NCI-H69 (cell line): ENCODE measurements around the gene LSMEM2.
"Not testable (repeated sequence)": the region's sequence is repeated elsewhere in the genome, so short reads cannot be mapped to it uniquely, and the experiment has no call there.

ENCODE experiments used
- DNase-seq: peaks from one replicate; lab custom pipeline; 2025; lab: John Stamatoyannopoulos, UW

Gene LSMEM2

GRCh38 chr3:50298836-50299637 lies 20.1 kb downstream of the LSMEM2 start, which contains the start of the genes HYAL3 and NAA80:
Gene HYAL3 (minus strand): TSS chr3:50299405. CDS start chr3:50295602, 3,803 bp downstream.
Gene NAA80 (minus strand): TSS chr3:50299405. CDS start chr3:50297463, 1,942 bp downstream.
- peak; percentile 97 for DNase-seq

DNA sequence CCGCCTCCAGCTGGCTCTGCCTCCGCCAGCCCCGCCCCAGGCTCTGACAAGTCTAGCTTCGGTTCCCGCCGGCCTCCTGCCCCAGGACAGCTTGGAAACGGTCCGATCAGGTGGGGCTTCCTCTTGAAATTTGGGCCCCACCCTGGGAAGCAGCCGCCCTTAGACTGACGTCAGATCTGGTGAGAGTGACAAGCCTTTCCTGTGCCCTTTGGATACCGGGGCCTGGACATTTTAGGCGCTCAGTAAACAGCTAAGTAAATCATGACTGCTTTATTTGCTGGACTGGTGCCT lies 20.7 kb downstream of the LSMEM2 start:
- DNase-seq = no peak

DNA sequence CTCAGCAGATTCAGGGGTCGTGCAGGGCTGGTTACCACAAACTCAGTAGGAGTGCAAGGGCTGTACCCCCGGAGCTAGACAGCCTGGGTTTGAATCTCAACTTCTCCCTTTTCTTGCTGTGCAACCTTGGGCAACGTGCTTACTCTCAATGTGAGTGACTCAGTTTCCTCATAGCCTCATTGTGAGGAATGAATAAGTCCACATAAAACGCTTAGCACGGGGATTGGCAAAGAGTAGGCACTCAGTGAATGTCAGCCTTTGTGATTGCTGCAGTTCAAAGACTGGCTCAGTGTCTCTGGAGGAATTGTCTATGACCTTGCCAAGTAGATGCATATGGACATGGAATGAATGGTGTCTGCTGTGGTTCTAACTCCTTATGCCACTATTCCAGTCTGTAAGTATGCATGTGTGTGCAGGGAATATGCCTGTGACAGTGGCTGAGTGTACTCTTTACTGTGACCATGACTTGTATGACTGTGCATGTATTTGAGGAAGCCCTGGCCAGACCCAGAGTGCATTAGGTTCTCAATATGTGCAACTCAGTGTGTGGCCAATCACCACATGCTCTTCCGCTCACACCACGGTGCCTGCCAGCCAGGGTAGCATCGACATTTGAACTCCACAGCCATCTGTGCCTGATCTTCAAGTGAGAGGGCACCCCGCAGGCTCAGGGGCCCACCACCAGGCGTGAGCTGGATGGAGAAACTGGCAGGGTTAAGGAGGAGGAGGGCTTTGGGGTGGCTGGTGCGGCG lies 21.2 kb downstream of the LSMEM2 start:
- DNase-seq = no peak

- no peak for DNase-seq
These were observed 21.9 kb downstream of the LSMEM2 start for GRCh38 chr3:50300681-50301254.

DNA sequence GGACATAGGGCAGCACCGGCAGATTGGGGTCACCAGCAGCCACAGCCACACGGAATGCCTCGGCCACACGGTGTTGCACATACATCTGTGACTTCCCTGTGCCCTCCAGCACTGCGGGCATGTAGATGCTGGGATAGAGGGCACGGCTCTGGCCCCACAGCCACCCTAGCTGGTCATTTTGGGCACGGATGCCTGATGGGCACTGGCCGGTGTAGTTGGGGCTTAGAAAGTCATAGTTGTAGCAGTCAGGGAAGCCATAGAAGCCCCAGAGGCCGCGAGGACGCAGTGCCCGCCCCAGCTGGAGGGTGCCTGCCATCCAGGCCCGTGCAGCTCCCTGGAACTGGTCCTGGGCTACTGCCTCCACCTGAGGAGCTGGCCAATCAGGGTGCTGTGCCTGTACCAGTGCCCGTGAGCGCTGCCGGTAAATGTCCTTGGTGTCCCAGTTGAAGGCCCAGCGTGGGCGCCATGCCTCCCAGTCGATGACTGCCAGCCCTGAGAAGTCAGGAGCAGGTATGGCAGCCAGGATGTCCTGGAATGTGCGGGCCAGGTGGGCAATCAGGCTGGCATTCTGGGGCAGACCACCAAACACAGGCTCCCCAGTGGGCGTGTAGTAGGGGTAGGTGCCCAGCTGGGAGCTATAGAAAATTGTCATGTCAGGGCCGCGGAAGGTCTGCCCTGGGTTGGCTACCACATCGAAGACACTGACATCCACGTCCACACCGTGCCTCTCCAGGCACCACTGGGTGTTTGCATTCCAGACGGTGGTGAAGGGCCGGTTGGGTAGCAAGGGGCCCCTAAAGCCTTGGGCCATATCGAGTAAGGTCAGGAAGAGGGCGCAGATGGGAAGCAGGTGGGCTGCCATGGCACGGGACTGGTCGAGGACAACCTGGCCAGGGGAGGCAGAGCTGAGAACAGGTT lies 23.5 kb downstream of the LSMEM2 start:
- DNase-seq = no peak

GRCh38 chr3:50303013-50303815 lies 24.3 kb downstream of the LSMEM2 start, which contains the start of gene HYAL1:
Gene HYAL1 (minus strand): TSS chr3:50303574. CDS start chr3:50302956, 618 bp downstream.
- no peak for DNase-seq

GRCh38 chr3:50304601-50305000 lies 25.7 kb downstream of the LSMEM2 start:
- no peak for DNase-seq

DNA sequence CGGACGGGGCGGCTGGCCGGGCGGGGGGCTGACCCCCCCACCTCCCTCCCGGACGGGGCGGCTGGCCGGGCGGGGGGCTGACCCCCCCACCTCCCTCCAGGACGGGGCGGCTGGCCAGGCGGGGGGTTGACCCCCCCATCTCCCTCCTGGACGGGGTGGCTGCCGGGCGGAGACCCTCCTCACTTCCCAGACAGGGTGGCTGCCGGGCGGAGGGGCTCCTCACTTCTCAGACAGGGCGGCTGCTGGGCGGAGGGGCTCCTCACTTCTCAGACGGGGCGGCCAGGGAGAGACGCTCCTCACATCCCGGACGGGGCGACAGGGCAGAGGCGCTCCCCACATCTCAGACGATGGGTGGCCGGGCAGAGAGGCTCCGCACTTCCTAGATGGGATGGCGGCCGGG lies 33.2 kb downstream of the LSMEM2 start:
- not testable (repeated sequence) for DNase-seq

DNA sequence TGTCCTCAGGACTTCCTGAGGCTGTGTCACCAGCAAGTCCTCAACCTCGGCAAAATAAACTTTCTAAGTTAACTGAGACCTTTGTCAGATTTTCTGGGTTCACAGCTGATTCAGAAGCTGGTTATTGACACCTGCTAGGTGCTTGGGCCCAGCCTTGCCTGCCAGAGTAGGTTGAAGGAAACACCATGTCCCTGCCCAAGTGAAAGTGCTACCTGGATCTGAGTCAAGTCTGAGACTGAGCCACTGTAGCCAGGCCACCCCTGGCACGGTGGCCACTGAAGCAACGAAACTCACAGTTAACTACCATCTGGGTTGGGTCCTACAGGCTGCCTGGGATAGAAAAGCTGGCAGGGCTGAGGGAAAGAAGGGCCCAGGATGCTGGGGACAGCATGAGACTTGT lies 35.5 kb downstream of the LSMEM2 start:
- no peak for DNase-seq

- no peak for DNase-seq
These were observed 35.9 kb downstream of the LSMEM2 start for GRCh38 chr3:50314816-50315215.

DNA sequence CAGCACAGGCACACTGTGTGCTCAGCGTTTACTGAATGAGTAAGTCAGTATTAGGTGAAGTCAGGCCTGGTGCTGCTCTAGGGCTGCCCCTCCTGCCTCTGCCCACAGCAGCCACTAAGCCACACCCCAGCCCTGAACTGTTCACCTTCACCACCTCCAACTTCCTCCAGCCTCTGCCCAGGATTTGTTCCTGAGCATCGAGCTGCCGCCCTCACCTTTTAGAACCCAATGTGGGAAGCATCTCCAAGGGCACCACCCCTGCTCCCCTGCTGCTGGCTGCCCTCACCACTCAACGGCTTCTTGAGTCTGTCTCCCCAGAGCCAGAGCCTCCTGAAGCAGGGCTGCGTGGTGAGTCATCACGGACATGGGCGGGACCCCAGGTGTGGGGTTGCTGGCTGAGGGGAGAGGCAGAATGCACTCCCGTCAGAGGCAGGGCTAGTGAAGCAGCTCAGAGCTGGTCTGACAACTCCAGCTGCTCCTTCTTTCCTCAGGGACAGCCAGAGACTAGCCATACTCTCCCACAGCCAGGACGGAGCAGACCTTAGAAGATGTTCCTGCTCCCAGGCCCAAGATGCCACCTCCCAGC lies 37.9 kb downstream of the LSMEM2 start:
- peak; percentile 54 for DNase-seq

DNA sequence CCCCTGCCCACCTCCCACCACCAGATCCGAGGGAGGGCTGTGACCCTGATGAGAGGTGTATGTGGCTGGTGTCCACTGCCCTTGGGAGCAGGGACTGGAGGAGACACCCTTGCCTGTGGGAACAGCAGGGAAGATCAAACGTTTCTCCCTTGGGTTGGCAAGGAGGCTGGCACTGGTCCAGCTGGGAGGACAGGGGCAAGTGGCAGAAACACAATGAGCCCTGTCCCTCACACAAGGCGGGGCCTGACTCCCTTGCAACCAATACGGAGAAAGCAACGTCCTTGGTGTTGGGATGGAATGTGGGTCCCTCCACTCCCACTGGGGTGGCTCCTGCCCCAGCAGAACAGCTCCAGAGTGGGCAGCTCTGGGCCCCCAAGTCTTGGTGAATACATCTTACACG lies 38.4 kb downstream of the LSMEM2 start:
- peak; percentile 23 for DNase-seq

DNA sequence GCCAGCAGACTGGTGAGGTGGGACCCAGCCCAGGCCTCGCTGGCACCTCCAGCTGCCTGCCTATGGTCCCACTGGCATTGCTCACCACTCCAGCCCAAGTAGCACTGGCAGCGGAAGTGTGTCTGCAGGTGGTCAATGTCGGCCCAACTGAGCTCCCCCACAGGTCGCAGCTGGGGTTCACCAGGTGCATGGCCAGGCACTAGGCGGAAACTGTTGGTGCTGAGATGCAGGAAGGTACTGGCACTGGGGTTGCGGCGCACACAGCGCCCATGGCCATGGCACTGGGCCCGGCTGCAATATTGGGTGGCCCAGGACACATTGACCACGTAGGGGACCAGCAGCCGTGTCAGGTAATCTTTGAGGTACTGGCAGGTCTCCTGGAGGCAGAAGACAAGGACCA lies 39.3 kb downstream of the LSMEM2 start:
- no peak for DNase-seq

GRCh38 chr3:50318615-50319014 lies 39.7 kb downstream of the LSMEM2 start:
- peak; percentile 57 for DNase-seq

GRCh38 chr3:50319181-50319893 lies 40.5 kb downstream of the LSMEM2 start:
- no peak for DNase-seq

- no peak for DNase-seq
These were observed 41.2 kb downstream of the LSMEM2 start for GRCh38 chr3:50319894-50320625.

DNA sequence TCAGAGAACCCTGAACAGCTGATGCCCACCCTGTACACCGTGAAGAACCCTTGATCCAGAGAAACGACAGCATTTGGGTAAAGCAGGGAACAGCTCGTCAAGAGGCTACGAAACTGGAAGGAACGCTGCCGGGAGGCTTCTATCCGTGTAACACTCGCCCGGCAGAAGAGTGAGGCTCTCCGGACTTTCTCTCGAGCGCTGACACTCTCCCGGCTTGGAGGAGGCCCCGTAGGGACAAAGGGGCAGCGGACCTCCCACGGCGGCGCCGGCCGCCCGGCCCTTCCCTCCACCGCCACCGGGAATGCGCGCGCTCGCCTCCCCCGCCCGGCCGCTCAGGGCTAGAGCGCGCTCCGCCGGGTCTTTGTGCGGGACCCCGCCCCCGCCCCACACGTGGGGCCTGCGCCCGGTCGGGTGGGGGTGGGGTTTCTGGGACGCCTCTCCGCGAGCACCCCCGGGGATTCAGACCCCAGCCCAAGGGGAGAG lies 42.0 kb downstream of the LSMEM2 start:
- peak; percentile 82 for DNase-seq

DNA sequence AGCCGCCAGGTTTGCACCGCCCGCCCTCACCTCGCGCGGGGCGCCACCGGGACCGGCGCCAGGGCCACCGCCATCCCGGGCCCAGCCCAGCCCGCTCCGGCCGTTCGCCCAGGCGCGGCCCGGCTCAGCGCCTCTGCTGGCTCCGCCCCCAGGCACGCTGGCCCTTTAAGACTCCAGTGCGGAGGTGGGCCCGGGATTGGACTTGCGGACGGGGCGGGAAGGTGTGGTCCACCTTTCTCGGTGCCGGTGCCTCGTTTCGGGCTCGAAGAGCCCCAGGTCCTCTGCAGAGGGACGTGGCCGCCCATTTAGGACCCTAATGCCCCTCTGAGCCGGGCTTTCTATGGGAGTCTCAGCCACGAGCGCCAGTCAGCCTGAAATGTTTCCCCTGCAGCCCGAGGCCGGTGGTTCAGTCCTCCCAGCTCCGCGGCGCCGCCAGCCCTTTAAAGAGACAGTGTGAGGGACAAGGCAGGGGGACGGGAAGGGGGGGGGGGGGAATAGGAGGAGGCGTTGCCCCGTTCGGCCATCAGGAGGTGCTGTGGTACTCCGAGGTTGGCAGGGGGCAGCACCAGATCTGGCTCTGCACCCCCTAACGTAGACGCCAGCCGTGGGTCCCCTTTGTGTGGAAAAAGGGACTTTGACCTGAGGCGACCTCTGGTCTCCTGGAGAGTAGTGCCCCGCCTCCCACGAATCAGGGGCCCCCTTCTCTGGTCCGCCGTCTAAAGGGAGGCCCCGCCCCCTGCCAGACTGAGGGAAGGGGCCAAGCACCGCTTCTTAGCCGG lies 42.6 kb downstream of the LSMEM2 start:
- DNase-seq = peak; percentile 89

DNA sequence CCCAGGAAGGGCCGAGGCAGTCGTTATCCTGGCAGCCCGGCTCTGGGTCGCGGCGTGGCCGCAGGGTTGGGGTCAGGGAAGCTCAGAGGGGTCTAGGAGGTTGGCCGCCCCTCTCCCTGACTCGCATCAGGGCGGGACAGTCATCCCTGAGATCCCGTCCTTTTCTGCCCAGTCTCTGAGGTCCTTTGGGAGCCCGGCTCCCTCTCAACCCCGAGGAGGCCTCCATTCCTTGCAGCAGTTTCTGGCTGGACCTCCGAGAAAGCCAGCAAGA lies 43.2 kb downstream of the LSMEM2 start:
- no peak for DNase-seq
